OCI-LY7 (cell line): ENCODE measurements around the gene PHLDA3. TPM values are rescaled to one million over a fixed set of nuclear protein-coding genes. Genes with fewer than 3 reads are reported as not detected.

Experiments used
- BruUV-seq: library from RNA; stranded (reverse); fragments of 400-500 nt; replicated peaks from 2 replicates; lab custom pipeline; 2021; lab: Mats Ljungman, UMichigan
- CTCF ChIA-PET: fragments of 300-600 bp; sonication (Branson Sonifier 250); formaldehyde crosslinking; loops from one replicate; lab custom pipeline; 2022; ENCODE audit warnings: antibody characterized with exemption; ENCODE audit not compliant: unreplicated experiment; lab: Charles Lee
- POLR2A ChIA-PET: fragments of 300-600 bp; sonication (Branson Sonifier 250); formaldehyde crosslinking; loops from one replicate; lab custom pipeline; 2022; ENCODE audit warnings: antibody characterized with exemption; lab: Charles Lee
- DNase-seq: peaks from one replicate; pipeline ENCODE4 v3.0.0-alpha.2; 2015; ENCODE audit warnings: low spot score
- H2AFZ ChIP-seq: fragments of 200-600 bp; sonication (generic), shearing (Covaris generic); 2 replicates; pipeline ENCODE4 v1.6.1; 2014; ENCODE audit warnings: mild to moderate bottlenecking, antibody characterized with exemption, low read length, moderate library complexity
- H3K27ac ChIP-seq: fragments of 200-600 bp; sonication (generic); 2 replicates; pipeline ENCODE4 v1.5.1; 2014; ENCODE audit warnings: mixed run types, low read depth, mild to moderate bottlenecking, moderate library complexity, low read length, inconsistent platforms; ENCODE audit not compliant: poor library complexity, severe bottlenecking
- H3K36me3 ChIP-seq: fragments of 200-600 bp; sonication (generic); 2 replicates; pipeline ENCODE4 v1.6.1; 2014; ENCODE audit warnings: mild to moderate bottlenecking, antibody characterized with exemption, low read length, moderate library complexity, mixed read lengths; ENCODE audit not compliant: insufficient read depth
- H3K4me1 ChIP-seq: fragments of 200-600 bp; sonication (generic); 2 replicates; pipeline ENCODE4 v1.5.1; 2014; ENCODE audit warnings: mild to moderate bottlenecking, low read length; ENCODE audit not compliant: insufficient read depth, poor library complexity, severe bottlenecking
- H3K4me2 ChIP-seq: fragments of 200-600 bp; sonication (generic); 2 replicates; pipeline ENCODE4 v1.6.1; 2014; ENCODE audit warnings: mild to moderate bottlenecking, low read length
- H3K4me3 ChIP-seq: fragments of 200-600 bp; sonication (generic); 2 replicates; pipeline ENCODE4 v1.5.1; 2014; ENCODE audit warnings: mild to moderate bottlenecking, low read depth, low read length; ENCODE audit not compliant: poor library complexity, severe bottlenecking
- H3K79me2 ChIP-seq: fragments of 200-600 bp; sonication (generic); 2 replicates; pipeline ENCODE4 v1.6.1; 2016; ENCODE audit warnings: low read depth, mild to moderate bottlenecking, low read length, moderate library complexity, mixed read lengths; ENCODE audit not compliant: insufficient read depth
- H3K9me2 ChIP-seq: fragments of 200-600 bp; sonication (generic); 2 replicates; pipeline ENCODE4 v1.6.1; 2016; ENCODE audit warnings: mild to moderate bottlenecking, low read length, mixed read lengths; ENCODE audit not compliant: insufficient read depth
- H3K9me3 ChIP-seq: fragments of 200-600 bp; sonication (generic); 2 replicates; pipeline ENCODE4 v1.6.1; 2014; ENCODE audit warnings: mild to moderate bottlenecking, mixed run types, low read length, mixed read lengths
- H4K20me1 ChIP-seq: fragments of 200-600 bp; sonication (generic); 2 replicates; pipeline ENCODE4 v1.6.1; 2014; ENCODE audit warnings: mild to moderate bottlenecking, antibody characterized with exemption, low read length, moderate library complexity, mixed read lengths; ENCODE audit not compliant: insufficient read depth
- EZH2phosphoT487 ChIP-seq: fragments of 200-600 bp; sonication (generic); IDR thresholded peaks from 2 replicates; pipeline ENCODE4 v1.6.1; 2018; ENCODE audit warnings: low read depth, borderline replicate concordance, mild to moderate bottlenecking, mixed run types, antibody characterized with exemption, low read length, moderate library complexity, mixed read lengths
- intact Hi-C: fragments of 100-400 bp; cut with micrococcal nuclease; formaldehyde crosslinking; loops from one replicate; pipeline ENCODE4 v1.10.0; 2022; ENCODE audit not compliant: unreplicated experiment
- total RNA-seq, 2 experiments: library from RNA; depleted of rRNA in 1 of 2; stranded (reverse); fragments of >200 nt in 1 of 2; shearing (Covaris generic) in 1 of 2; gene quantifications; 2 replicates each; pipeline ENCODE4 v1.2.3, GENCODE V29; 2014 to 2022
- TF ChIP-seq, protein P1 (sequence below): fragments of 200-600 bp; sonication (generic); conservative IDR thresholded peaks from 2 replicates; pipeline ENCODE4 v1.5.1; 2014; ENCODE audit warnings: mild to moderate bottlenecking, antibody characterized with exemption, low read length, moderate library complexity, mixed read lengths

The PHLDA3 gene
- total RNA-seq, 2 experiments from 2014 or later: not detected

DNA sequence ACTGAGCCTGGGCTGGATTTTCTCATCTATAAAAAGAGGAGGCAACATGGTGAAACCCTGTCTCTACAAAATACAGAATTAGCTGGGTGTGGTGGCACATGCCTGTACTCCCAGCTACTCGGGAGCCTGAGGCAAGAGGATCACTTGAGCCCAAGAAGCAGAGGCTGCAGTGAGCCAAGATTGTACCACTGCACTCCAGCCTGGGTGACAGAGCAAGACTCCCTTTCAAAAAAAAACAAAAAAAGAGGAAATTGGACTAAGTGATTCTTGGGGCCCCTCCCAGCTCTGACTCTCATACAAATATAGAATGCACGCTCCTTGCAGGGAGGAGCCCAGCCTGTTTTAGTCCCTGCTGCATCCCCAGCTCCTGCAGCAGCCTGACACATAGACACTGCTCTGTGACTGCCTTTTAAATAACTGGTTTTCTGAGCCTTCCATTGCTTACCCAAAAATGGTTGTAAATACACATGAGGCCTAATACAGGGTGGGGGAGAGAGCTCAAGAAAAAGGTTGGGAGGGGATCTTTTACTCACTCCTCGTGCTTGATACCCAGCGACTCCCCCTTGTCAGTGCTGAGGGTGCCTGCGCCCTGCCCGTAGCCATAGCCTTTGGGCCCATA is 20.8 kb upstream of the PHLDA3 start:
- intact Hi-C loops: no loop called here
- Histone ChIP-seq H3K9me2 (no peaks in the 10 kb centered on the region), H3K27ac (no peak overlapping the region), H3K79me2 (no peaks in the 10 kb centered on the region), H4K20me1 (no peaks in the 10 kb centered on the region), H2AFZ (no peak overlapping the region), H3K9me3 (no peaks in the 10 kb centered on the region), H3K4me2 (no peak overlapping the region), H3K36me3 (peaks cover 96% of the 10 kb centered on the region), H3K4me1 (no peaks in the 10 kb centered on the region), H3K4me3 (no peak overlapping the region)
- CTCF ChIA-PET: interaction anchor here (1.1 kb wide), 1 partner anchor 22 kb away, joined by 3 read pairs; no protein-coding TSS in a partner anchor
- POLR2A ChIA-PET: interaction anchor here (0.8 kb wide), 1 partner anchor 17 kb away, joined by 3 read pairs; no protein-coding TSS in a partner anchor
- BruUV-seq: no TSS peak
- TF ChIP-seq EZH2phosphoT487: no peak
- TF ChIP-seq, protein P1, sequence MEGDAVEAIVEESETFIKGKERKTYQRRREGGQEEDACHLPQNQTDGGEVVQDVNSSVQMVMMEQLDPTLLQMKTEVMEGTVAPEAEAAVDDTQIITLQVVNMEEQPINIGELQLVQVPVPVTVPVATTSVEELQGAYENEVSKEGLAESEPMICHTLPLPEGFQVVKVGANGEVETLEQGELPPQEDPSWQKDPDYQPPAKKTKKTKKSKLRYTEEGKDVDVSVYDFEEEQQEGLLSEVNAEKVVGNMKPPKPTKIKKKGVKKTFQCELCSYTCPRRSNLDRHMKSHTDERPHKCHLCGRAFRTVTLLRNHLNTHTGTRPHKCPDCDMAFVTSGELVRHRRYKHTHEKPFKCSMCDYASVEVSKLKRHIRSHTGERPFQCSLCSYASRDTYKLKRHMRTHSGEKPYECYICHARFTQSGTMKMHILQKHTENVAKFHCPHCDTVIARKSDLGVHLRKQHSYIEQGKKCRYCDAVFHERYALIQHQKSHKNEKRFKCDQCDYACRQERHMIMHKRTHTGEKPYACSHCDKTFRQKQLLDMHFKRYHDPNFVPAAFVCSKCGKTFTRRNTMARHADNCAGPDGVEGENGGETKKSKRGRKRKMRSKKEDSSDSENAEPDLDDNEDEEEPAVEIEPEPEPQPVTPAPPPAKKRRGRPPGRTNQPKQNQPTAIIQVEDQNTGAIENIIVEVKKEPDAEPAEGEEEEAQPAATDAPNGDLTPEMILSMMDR: no peak
- DNase-seq: no peak

- Histone ChIP-seq H3K79me2 (no peaks in the 10 kb centered on the region), H4K20me1 (no peaks in the 10 kb centered on the region), H2AFZ (no peak overlapping the region), H3K36me3 (peaks cover 95% of the 10 kb centered on the region), H3K4me3 (no peak overlapping the region), H3K4me2 (no peak overlapping the region), H3K4me1 (no peaks in the 10 kb centered on the region), H3K9me3 (no peaks in the 10 kb centered on the region), H3K9me2 (no peaks in the 10 kb centered on the region), H3K27ac (no peak overlapping the region)
- POLR2A ChIA-PET: interaction anchor here (0.8 kb wide), 1 partner anchor 17 kb away, joined by 3 read pairs; no protein-coding TSS in a partner anchor
- intact Hi-C loops: no loop called here
- BruUV-seq: no TSS peak
- no peak for DNase-seq
- CTCF ChIA-PET: interaction anchor here (1.1 kb wide), 1 partner anchor 23 kb away, joined by 3 read pairs; no protein-coding TSS in a partner anchor
- TF ChIP-seq EZH2phosphoT487: no peak
These were observed 20.0 kb upstream of the PHLDA3 start for GRCh38 chr1:201488830-201489589.

- no peak for TF ChIP-seq EZH2phosphoT487
- TF ChIP-seq, protein P1: no peak
- no TSS peak for BruUV-seq
- H3K27ac ChIP-seq: no peak overlapping the region
- DNase-seq: no peak
- no peak overlapping the region for H2AFZ ChIP-seq
- H3K79me2 ChIP-seq: no peaks in the 10 kb centered on the region
- intact Hi-C loops: no loop called here
- no peak overlapping the region for H3K4me3 ChIP-seq
- no peaks in the 10 kb centered on the region for H3K9me3 ChIP-seq
- H4K20me1 ChIP-seq: no peaks in the 10 kb centered on the region
- ChIA-PET POLR2A (interaction anchor here (1.1 to 1.5 kb wide), 2 partner anchors 18 to 22 kb away, joined by 3 to 8 read pairs; no protein-coding TSS in a partner anchor), CTCF (no interaction called here)
- H3K9me2 ChIP-seq: no peaks in the 10 kb centered on the region
- H3K4me2 ChIP-seq: no peak overlapping the region
- peaks cover 82% of the 10 kb centered on the region for H3K36me3 ChIP-seq
- H3K4me1 ChIP-seq: no peaks in the 10 kb centered on the region
These were observed 18.8 kb upstream of the PHLDA3 start for GRCh38 chr1:201487742-201488141.
